ENCODE data around the gene ANKDD1A. TPM values are rescaled to one million over a fixed set of nuclear protein-coding genes. Genes with fewer than 3 reads are reported as not detected.

Gene ANKDD1A
- 3.8 and 6.2 TPM in 2 replicates for total RNA-seq

DNA sequence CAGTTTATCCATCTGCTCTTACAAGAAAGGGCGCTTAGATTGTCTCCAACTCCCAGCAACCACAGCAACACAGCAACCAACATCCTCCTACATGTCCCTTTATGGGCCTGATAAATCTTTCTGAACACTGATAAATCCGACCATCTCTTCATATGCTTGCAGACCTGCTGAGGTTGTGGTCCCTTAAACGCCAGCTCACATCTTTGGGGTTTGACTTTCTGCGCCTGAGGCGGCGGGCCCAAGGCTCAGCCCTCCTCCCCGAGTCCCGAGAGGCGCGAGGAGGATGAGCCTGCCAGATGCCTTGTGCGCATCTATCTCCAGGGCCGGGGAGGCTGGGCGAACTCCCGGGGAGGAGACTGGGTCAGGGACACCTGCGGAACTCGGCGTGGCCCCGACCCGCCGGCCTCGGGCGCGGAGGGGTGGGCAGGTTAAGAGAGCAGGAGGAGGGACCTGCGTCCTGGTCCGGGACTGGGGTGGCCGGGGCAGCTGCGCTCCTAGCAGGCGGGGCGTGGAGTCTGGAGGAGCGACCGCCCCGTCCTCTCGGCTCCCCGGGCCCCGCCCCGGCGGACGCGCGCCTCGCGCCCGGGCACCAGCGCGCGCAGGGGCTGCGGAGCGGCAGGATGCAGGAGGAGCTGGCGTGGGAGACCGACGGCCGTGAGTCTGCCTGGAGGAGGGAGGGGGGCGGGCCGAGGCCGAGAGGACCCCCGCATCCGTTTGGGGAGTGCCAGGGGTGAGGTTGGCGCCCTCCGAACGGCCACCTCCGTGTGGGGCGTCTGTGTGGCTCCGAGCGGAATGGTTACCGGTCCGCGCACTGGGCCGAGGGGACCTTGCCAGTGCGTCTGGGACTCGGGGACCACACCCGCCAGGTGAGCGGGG, at the start of gene ANKDD1A:
Gene ANKDD1A (plus strand): TSS at position 592 of the 876 bp plus-strand sequence. CDS start 29 bp downstream, at position 621.
- H3K27me3 ChIP-seq (ENCODE audit: insufficient read depth, low read length): no peaks in the 10 kb centered on the region
- no peaks in the 10 kb centered on the region for H3K79me2 ChIP-seq (ENCODE audit: insufficient read depth, low read length)
- peak; percentile 96 for DNase-seq (ENCODE audit: insufficient read length, low spot score, missing footprints)
- no peak within 1 kb of the TSS for H3K27ac ChIP-seq (ENCODE audit: low read depth, low read length)
- H4K20me1 ChIP-seq (ENCODE audit: insufficient read depth, low read length): no peaks in the 10 kb centered on the region
- peak within 1 kb of the TSS; percentile 71 for H2AFZ ChIP-seq (ENCODE audit: low read length)
- H3K36me3 ChIP-seq (ENCODE audit: insufficient read depth, low read length): no peaks in the 10 kb centered on the region
- H3K4me3 ChIP-seq (ENCODE audit: insufficient read depth, low read length): peak within 1 kb of the TSS; percentile 77
- H3K4me1 ChIP-seq (ENCODE audit: insufficient read depth, low read length): peaks cover 4% of the 10 kb centered on the region
- TF ChIP-seq, protein P1, sequence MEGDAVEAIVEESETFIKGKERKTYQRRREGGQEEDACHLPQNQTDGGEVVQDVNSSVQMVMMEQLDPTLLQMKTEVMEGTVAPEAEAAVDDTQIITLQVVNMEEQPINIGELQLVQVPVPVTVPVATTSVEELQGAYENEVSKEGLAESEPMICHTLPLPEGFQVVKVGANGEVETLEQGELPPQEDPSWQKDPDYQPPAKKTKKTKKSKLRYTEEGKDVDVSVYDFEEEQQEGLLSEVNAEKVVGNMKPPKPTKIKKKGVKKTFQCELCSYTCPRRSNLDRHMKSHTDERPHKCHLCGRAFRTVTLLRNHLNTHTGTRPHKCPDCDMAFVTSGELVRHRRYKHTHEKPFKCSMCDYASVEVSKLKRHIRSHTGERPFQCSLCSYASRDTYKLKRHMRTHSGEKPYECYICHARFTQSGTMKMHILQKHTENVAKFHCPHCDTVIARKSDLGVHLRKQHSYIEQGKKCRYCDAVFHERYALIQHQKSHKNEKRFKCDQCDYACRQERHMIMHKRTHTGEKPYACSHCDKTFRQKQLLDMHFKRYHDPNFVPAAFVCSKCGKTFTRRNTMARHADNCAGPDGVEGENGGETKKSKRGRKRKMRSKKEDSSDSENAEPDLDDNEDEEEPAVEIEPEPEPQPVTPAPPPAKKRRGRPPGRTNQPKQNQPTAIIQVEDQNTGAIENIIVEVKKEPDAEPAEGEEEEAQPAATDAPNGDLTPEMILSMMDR (IDR thresholded peaks at IDR 0.05; ENCODE audit: extremely low read depth, low read depth, low read length): no peak
- H3K4me2 ChIP-seq (ENCODE audit: insufficient read depth, low read length): peak within 1 kb of the TSS; percentile 78
- H3K9me3 ChIP-seq (ENCODE audit: low read depth, low read length): no peaks in the 10 kb centered on the region

DNA sequence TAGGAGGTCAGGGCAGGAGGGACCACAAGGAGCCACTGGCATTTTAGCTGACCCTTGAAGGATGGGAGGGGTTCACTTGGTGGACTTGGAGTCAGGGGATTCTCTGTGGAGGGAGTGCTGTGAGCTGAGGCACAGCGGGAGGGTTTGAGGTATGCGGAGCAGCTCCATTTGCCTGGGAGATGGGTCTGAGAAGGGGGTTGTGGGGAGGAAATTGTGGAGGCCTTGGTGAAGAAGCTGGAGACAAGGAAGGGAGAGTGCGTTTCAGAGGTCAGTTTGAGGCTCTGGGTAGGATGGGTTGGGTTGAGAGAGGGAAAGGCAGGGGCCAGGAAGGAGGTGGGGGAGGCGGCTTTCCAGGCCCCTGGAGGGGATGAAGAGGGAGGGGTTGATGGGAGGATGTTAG, 49.7 kb upstream of the ANKDD1A start:
- peaks cover 21% of the 10 kb centered on the region for H4K20me1 ChIP-seq (ENCODE audit: insufficient read depth, low read length)
- no peak overlapping the region for H3K27ac ChIP-seq (ENCODE audit: low read depth, low read length)
- peaks cover 53% of the 10 kb centered on the region for H3K36me3 ChIP-seq (ENCODE audit: insufficient read depth, low read length)
- no peak overlapping the region for H2AFZ ChIP-seq (ENCODE audit: low read length)
- H3K79me2 ChIP-seq (ENCODE audit: insufficient read depth, low read length): peaks cover 56% of the 10 kb centered on the region
- H3K9me3 ChIP-seq (ENCODE audit: low read depth, low read length): no peaks in the 10 kb centered on the region
- TF ChIP-seq, protein P1 (IDR thresholded peaks at IDR 0.05; ENCODE audit: extremely low read depth, low read depth, low read length): no peak
- DNase-seq (ENCODE audit: insufficient read length, low spot score, missing footprints): no peak
- H3K27me3 ChIP-seq (ENCODE audit: insufficient read depth, low read length): no peaks in the 10 kb centered on the region
- H3K4me2 ChIP-seq (ENCODE audit: insufficient read depth, low read length): no peak overlapping the region
- H3K4me1 ChIP-seq (ENCODE audit: insufficient read depth, low read length): peaks cover 27% of the 10 kb centered on the region
- H3K4me3 ChIP-seq (ENCODE audit: insufficient read depth, low read length): no peak overlapping the region

DNA sequence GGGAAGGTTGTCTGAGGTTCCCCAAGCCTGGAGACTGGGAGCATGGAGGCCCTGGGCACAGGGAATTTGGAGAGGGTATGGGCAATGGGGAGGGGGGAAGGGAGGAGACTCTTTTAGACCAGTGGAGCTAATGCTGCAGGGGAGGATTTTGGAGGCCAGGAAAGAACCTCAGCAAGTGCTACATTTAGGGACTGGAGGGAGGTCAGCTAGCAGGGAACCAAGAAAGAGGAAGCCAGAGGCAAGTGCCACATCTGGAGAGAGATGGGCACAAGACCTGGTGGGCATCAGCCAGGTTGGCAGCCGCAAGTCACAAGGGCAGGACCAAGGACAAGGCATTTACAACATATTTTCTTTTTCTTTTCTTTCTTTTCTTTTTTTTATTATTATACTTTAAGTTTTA, 49.3 kb upstream of the ANKDD1A start:
- DNase-seq (ENCODE audit: insufficient read length, low spot score, missing footprints): no peak
- Histone ChIP-seq H3K79me2 (ENCODE audit: insufficient read depth, low read length) (peaks cover 51% of the 10 kb centered on the region), H3K4me2 (ENCODE audit: insufficient read depth, low read length) (no peak overlapping the region), H3K27ac (ENCODE audit: low read depth, low read length) (no peak overlapping the region), H3K36me3 (ENCODE audit: insufficient read depth, low read length) (peaks cover 53% of the 10 kb centered on the region), H3K9me3 (ENCODE audit: low read depth, low read length) (no peaks in the 10 kb centered on the region), H3K4me3 (ENCODE audit: insufficient read depth, low read length) (no peak overlapping the region), H2AFZ (ENCODE audit: low read length) (no peak overlapping the region), H3K27me3 (ENCODE audit: insufficient read depth, low read length) (no peaks in the 10 kb centered on the region), H4K20me1 (ENCODE audit: insufficient read depth, low read length) (peaks cover 21% of the 10 kb centered on the region), H3K4me1 (ENCODE audit: insufficient read depth, low read length) (peaks cover 22% of the 10 kb centered on the region)
- TF ChIP-seq, protein P1 (IDR thresholded peaks at IDR 0.05; ENCODE audit: extremely low read depth, low read depth, low read length): no peak

DNA sequence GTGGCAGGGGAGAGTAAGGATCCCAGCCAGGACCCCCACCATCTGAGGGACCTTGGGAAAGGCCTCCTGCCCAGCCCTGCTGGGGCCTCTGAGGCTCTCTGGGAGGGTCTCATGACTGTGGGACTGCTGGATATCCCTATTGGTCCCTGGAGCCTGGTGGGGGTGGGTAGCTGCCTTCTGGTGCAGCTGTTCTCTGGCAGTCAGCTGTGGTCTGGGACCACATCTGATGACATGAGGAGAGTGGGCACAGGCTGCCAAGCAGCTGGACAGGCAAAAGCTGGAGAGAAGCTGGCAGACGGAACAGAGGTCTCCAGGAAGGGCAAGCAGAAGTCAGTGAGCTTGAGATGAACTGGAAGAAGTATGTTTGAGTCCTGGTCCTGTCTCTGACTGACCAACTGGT, 47.6 kb upstream of the ANKDD1A start:
- no peak for DNase-seq (ENCODE audit: insufficient read length, low spot score, missing footprints)
- H3K9me3 ChIP-seq (ENCODE audit: low read depth, low read length): no peaks in the 10 kb centered on the region
- peaks cover 14% of the 10 kb centered on the region for H4K20me1 ChIP-seq (ENCODE audit: insufficient read depth, low read length)
- H2AFZ ChIP-seq (ENCODE audit: low read length): no peak overlapping the region
- peaks cover 37% of the 10 kb centered on the region for H3K79me2 ChIP-seq (ENCODE audit: insufficient read depth, low read length)
- no peak overlapping the region for H3K4me2 ChIP-seq (ENCODE audit: insufficient read depth, low read length)
- no peak overlapping the region for H3K27ac ChIP-seq (ENCODE audit: low read depth, low read length)
- TF ChIP-seq, protein P1 (IDR thresholded peaks at IDR 0.05; ENCODE audit: extremely low read depth, low read depth, low read length): no peak
- H3K4me1 ChIP-seq (ENCODE audit: insufficient read depth, low read length): peaks cover 11% of the 10 kb centered on the region
- H3K27me3 ChIP-seq (ENCODE audit: insufficient read depth, low read length): no peaks in the 10 kb centered on the region
- no peak overlapping the region for H3K4me3 ChIP-seq (ENCODE audit: insufficient read depth, low read length)
- peaks cover 48% of the 10 kb centered on the region for H3K36me3 ChIP-seq (ENCODE audit: insufficient read depth, low read length)

Data from osteoblast (primary cell).